ENCODE measurements around the gene SDCBP2.

The SDCBP2 gene

GRCh38 chr20:1330075-1330830 lies 1.3 kb upstream of the SDCBP2 start:
- no peak for DNase-seq (ENCODE audit: low spot score)

GRCh38 chr20:1327827-1328679 lies 886 bp downstream of the SDCBP2 start:
- peak; percentile 53 for DNase-seq (ENCODE audit: low spot score)

DNA sequence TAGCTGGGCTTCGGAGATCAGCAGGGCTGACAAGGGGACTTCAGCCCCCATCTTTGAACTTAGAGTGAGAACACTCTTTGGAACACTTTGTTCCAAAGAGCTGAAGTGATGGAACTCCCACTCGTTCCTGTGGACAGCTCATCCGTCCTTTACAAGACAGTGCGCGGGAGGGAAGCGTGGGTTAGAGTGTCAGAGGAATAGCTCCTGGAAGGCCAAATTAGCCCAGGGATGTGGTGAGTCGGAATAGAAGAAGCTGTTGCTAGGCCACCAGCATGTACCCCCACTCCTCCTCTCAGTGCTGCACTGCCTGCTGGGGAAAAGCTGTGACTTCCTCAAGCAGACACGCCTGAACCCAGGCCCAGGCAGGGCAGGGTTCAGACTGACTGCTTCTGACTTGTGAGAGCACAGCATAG lies 1.7 kb downstream of the SDCBP2 start:
- DNase-seq (ENCODE audit: low spot score), result no peak

DNA sequence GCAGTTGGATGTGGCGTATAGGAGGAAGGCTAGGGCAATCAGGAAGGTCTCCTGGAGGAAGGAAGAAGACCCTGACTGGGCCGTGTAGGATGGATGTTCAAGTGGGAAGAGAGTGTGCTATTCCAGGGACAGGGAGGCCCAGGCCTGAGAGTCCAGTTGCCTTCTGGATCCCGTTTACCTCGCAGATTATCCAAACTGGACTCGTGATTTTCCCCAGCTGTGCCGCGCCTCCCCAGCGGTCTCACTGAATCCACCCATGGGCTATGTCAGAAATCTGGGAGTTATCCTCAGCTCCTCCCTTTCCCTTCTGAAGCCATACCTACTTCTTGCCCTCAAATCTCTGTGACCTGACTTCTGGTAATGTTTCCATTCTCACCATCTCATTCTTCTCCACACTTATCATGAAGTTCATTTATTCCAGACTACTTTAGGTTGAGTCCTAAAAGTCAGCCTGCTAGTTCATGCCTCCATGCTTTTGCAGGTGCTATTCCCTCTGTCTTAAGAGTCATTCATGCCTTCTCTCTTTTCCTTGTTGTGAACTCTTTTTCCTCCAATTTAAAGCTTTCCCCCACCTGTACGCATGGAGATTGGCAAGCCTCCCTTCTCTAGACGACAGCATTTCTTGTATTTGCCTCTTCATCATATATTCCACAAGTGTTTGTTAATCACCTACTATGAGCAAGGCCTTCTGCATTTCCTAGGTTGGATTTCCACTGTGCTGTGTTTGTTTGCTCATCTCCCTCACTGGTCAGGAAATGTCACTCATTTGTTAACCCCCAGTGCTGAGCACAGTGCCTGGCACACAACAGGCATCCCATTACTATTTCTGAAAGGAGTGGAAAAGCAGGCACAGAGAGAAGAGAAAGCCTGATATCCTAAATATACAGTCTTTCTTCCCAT lies 2.7 kb downstream of the SDCBP2 start:
- no peak for DNase-seq (ENCODE audit: low spot score)

DNA sequence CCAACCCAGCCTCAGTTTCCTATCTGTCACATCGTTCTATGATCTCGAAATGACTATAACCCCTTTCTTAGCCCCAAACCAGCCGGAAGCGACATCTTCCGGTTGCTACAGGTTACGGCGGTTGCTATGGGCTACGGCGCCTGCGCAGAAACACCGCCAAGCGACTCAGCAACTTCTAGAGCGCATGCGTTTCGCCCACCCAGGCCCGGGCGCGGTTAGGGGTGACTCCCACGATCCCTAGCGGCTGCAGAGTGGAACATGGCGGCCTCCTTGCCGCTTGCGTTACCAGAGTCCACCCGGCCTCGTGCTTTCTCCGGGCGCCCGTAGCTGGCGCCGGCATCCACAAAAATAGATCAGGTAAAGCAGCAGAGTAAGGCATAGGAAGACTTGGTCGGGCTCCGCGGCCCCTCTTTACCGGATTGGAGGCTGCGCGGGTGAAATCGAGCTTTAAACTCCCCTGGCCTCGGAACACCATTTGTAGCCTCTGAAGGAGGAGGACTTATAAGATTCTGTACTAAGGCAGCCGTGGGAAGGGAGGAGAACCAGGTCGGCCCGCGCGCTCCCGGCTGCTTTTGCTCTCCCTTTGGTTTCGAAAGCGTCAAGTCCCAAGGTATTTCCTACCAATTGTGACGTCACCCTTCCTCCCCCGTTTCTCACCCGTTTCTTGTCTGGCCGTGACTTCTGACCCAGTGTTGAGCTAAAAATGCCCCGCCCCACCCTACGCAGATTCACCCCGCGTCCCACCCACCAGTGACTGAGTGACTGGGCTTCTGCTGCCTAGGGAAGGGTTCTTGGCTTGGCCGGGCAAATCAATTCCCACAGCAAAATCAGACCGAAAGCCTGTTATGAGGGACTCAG lies 3.5 kb downstream of the SDCBP2 start:
- peak; percentile 99 for DNase-seq (ENCODE audit: low spot score)

- no peak for DNase-seq (ENCODE audit: low spot score)
These were observed 4.3 kb downstream of the SDCBP2 start for GRCh38 chr20:1324598-1325172.

DNA sequence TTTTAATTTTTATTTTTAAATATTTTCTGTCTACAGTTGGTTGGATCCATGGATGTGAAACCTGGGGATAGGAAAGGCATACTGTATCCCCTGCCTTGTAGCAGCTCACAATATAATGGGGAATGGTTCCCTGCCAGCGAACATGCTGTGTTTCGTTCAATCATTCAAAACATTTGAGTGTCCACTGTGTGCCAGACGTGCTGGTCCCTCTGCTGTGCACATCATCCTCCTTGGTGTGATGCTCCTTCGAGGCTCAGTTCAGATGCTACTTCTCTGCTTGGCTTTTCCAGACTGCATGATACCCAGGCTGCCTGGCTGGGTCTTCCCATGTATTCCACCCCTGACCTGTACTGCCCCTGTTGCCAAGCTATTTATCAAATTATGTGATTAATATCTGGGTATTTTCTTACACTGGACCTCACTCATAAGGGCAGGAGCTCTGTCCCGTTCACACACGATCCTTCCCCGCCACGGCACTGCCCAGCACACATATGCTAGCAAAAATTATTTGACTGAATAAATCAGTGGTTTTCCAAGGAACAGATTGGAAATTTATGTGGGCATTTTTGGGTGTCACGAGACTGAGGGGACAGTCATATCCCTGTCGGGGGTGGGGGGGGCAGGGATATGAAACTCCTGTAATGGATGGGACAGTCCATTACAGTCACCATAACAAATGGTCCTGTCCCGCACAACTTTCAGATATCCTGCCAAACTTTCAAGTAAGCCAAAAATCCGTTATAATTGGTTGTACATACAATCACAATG lies 4.9 kb downstream of the SDCBP2 start:
- no peak for DNase-seq (ENCODE audit: low spot score)

DNA sequence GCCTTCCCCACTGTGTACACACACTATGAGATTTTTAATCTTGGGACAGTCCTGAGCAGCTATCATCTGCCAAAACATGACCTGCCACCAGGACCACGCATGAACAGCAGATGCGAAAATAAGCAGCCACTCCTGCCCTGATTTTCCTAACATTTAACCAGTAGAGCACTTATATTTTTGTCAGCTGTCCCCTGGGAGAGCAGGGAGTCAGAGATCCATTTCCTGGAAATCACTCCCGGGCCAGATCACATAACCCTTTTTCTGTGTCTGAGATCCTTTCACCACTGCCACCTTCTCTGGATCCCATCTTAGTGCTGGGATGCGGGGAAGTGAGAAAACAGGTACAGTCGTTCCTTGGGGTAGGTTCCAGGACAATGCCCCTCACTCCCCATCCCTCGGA lies 5.7 kb downstream of the SDCBP2 start:
- no peak for DNase-seq (ENCODE audit: low spot score)

GRCh38 chr20:1322511-1323245 lies 6.3 kb downstream of the SDCBP2 start:
- DNase-seq (ENCODE audit: low spot score), result no peak

DNA sequence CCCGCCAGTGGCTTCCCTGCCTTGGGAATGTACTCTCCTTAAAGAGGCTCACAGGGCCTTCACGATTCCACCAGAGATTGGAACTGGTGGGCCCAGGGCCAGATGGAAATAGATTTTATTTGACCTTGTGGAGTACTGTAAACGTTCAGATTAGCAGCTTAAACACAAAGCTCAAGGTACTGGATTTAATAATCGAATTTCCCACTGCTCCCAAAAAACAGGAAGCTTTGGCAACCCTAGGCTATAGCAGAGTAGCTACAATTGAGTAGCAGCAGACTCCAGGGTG lies 7.3 kb downstream of the SDCBP2 start:
- no peak for DNase-seq (ENCODE audit: low spot score)

DNA sequence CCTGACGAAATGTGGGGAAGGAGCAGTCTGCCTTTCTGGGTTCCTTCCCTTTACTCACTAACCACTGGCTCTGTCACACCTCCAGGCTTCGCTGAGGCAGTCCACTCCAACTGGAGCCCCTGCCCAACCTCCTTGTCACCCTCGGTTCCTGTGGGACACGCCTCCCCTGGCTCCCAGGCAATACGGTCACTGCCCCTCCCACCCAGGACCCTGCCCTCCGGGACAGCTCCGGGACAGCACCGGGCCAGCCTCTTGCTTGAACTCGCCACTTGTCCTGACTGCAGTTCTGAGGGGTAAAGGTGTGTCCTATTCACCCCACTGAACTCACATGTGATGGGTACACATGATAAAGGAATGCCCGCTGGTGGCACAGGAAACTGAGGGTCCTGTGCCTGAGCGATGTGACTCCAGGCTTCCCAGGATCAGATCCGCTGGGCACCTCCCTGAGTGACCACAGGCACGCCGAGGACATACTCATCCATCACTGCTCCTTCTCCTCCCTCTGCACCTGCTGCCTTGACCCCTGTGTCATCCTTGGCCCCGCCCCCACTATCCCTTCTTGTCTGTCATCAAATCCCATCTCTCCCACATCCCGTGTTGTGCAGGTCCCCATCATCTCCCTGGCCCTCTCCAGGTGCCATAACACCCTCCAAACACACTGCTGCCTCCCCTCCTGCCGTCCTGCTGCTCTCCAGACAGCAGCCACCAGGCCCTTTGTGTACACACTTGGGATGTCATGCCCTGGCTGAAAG lies 7.9 kb downstream of the SDCBP2 start:
- DNase-seq (ENCODE audit: low spot score), result no peak

DNA sequence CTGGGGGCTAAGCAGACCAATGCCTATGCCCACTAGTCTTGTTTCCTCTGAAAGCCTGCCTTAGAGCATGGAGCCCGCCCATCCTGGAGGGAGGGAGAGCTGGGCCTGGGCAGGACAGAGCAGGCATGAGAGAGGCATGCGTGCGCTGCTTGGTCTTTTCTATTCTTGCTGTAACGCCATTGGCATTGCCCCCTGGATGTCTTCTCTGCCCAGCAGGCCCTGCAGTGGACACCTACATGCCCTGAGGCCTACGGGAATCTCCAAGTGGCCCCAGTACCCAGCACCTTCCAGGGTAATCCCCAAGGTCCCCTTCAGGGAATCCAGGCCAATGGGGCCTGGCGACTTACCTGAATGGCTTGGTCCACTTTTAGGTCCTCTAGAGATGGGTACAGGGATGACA lies 8.9 kb downstream of the SDCBP2 start:
- DNase-seq (ENCODE audit: low spot score), result no peak

GRCh38 chr20:1319462-1319861 lies 9.5 kb downstream of the SDCBP2 start:
- no peak for DNase-seq (ENCODE audit: low spot score)

DNA sequence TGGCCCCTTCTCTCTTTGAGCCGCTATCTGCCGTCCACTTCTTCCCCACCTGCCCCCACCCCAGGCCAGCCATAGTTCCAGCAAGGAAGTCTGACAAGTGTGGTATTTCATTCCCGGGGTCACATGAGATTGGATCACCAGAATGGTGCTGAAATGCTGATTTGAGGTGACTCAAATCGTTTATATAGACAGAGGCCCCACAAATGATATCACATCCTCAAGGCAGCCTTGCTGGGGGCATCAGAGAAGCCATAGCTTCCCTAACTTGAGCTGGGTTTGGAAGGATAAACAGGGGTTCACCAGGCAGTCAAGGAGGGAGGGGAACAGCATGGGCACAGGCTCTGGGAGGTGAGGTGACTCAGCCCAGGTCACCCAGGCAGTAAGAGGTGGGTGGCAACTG lies 9.9 kb downstream of the SDCBP2 start:
- DNase-seq (ENCODE audit: low spot score), result no peak

- no peak for DNase-seq (ENCODE audit: low spot score)
These were observed 11.2 kb downstream of the SDCBP2 start for GRCh38 chr20:1317545-1318255.

- DNase-seq (ENCODE audit: low spot score), result no peak
These were observed 13.1 kb downstream of the SDCBP2 start for GRCh38 chr20:1315804-1316203.

- peak; percentile 89 for DNase-seq (ENCODE audit: low spot score)
These were observed 15.5 kb downstream of the SDCBP2 start for GRCh38 chr20:1313236-1313964.

- no peak for DNase-seq (ENCODE audit: low spot score)
These were observed 16.1 kb downstream of the SDCBP2 start for GRCh38 chr20:1312904-1313235.
